OCI-LY3 (cell line): ENCODE data around the gene CBR4.

Experiments
- CTCF ChIP-seq: fragments of 200-600, 300-600 bp; sonication (generic); IDR thresholded peaks from 2 replicates; pipeline ENCODE4 v1.5.1; 2014; ENCODE audit warnings: antibody characterized with exemption, low read length, low read depth
- EZH2phosphoT487 ChIP-seq: fragments of 200-600 bp; shearing (Covaris generic); IDR thresholded peaks from 2 replicates; pipeline ENCODE4 v1.6.1; 2018; ENCODE audit warnings: antibody characterized with exemption, mixed run types, low read depth

GRCh38 chr4:169054879-169055278 lies 44.8 kb upstream of the CBR4 start:
- no peak for TF ChIP-seq CTCF
- no peak for TF ChIP-seq EZH2phosphoT487
